ENCODE results near the gene FBXL17. TPM values are rescaled to one million over a fixed set of nuclear protein-coding genes. Genes with fewer than 3 reads are reported as not detected.
"Not testable (repeated sequence)": the region's sequence is repeated elsewhere in the genome, so short reads cannot be mapped to it uniquely, and the experiment has no call there.

Gene FBXL17
- total RNA-seq, result 10 to 100 TPM; 13.5 to 17.4 TPM

GRCh38 chr5:108381954-108382783 is at the start of gene FBXL17:
TSS of gene FBXL17 (minus strand) at chr5:108382098.
- no peaks in the 10 kb centered on the region for H3K27me3 Mint-ChIP-seq
- H3K9me3 Mint-ChIP-seq, result peaks cover 2% of the 10 kb centered on the region
- H3K27ac Mint-ChIP-seq, result peak within 1 kb of the TSS; percentile 96
- H3K36me3 Mint-ChIP-seq, result peaks cover 15% of the 10 kb centered on the region
- ATAC-seq (ENCODE audit: low read depth), result peak; percentile 78
- peaks cover 20% of the 10 kb centered on the region for H3K4me1 Mint-ChIP-seq
- POLR2A ChIA-PET, result interaction anchor here (0.6 to 3.2 kb wide), 9 partner anchors 10 to 1313 kb away, joined by 3 to 8 read pairs (median 3); partner anchors contain the start of genes MAN2A1 and PJA2
- DNase-seq, result peak; percentile 92
- peak within 1 kb of the TSS; percentile 92 for H3K4me3 Mint-ChIP-seq

GRCh38 chr5:108430931-108431608 is 49.2 kb upstream of the FBXL17 start:
- Mint-ChIP-seq H3K9me3 (no peaks in the 10 kb centered on the region), H3K27me3 (peaks cover 7% of the 10 kb centered on the region), H3K4me1 (no peaks in the 10 kb centered on the region), H3K36me3 (no peaks in the 10 kb centered on the region), H3K4me3 (no peak overlapping the region), H3K27ac (no peak overlapping the region)
- POLR2A ChIA-PET, result no interaction called here
- DNase-seq (no peak), ATAC-seq (ENCODE audit: low read depth) (no peak)

- Mint-ChIP-seq H3K4me1 (no peaks in the 10 kb centered on the region), H3K36me3 (no peaks in the 10 kb centered on the region), H3K4me3 (no peak overlapping the region), H3K27ac (no peak overlapping the region), H3K27me3 (peaks cover 2% of the 10 kb centered on the region), H3K9me3 (no peaks in the 10 kb centered on the region)
- POLR2A ChIA-PET, result no interaction called here
- ATAC-seq (ENCODE audit: low read depth) (no peak), DNase-seq (no peak)
Measured at GRCh38 chr5:108421713-108422112, 39.8 kb upstream of the FBXL17 start.

GRCh38 chr5:108420755-108421154 is 38.9 kb upstream of the FBXL17 start:
- ATAC-seq (ENCODE audit: low read depth) (no peak), DNase-seq (no peak)
- Mint-ChIP-seq H3K9me3 (no peaks in the 10 kb centered on the region), H3K27me3 (peaks cover 2% of the 10 kb centered on the region), H3K36me3 (no peaks in the 10 kb centered on the region), H3K4me1 (no peaks in the 10 kb centered on the region), H3K4me3 (no peak overlapping the region), H3K27ac (no peak overlapping the region)
- POLR2A ChIA-PET, result no interaction called here

DNA sequence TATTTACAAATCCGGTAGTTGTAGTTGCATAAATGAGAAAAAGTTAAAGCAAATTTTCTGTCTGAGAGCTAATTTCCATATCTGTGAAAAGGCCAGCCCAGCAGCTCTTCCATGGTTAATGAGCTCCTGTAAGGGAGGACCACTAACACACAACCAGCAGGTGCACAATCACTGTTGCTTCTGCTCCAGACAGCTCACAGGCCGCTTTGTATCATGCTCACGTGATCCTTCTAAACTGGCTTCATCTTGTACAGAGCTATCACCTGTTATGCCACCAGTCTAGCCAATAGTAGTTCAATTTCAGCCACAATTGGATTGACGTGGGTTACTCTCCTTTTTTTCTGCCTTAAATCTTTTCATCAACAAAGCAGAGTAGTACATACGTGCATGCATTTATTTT is 38.3 kb upstream of the FBXL17 start:
- ATAC-seq (ENCODE audit: low read depth) (no peak), DNase-seq (no peak)
- H3K27me3 Mint-ChIP-seq, result peaks cover 1% of the 10 kb centered on the region
- no peaks in the 10 kb centered on the region for H3K4me1 Mint-ChIP-seq
- POLR2A ChIA-PET, result no interaction called here
- no peaks in the 10 kb centered on the region for H3K9me3 Mint-ChIP-seq
- H3K4me3 Mint-ChIP-seq, result no peak overlapping the region
- no peaks in the 10 kb centered on the region for H3K36me3 Mint-ChIP-seq
- H3K27ac Mint-ChIP-seq, result no peak overlapping the region

GRCh38 chr5:108418197-108418596 is 36.3 kb upstream of the FBXL17 start:
- POLR2A ChIA-PET, result no interaction called here
- Mint-ChIP-seq H3K27me3 (peaks cover 1% of the 10 kb centered on the region), H3K9me3 (no peaks in the 10 kb centered on the region), H3K4me3 (no peak overlapping the region), H3K4me1 (no peaks in the 10 kb centered on the region), H3K36me3 (no peaks in the 10 kb centered on the region), H3K27ac (no peak overlapping the region)
- DNase-seq, result no peak
- ATAC-seq (ENCODE audit: low read depth), result no peak

DNA sequence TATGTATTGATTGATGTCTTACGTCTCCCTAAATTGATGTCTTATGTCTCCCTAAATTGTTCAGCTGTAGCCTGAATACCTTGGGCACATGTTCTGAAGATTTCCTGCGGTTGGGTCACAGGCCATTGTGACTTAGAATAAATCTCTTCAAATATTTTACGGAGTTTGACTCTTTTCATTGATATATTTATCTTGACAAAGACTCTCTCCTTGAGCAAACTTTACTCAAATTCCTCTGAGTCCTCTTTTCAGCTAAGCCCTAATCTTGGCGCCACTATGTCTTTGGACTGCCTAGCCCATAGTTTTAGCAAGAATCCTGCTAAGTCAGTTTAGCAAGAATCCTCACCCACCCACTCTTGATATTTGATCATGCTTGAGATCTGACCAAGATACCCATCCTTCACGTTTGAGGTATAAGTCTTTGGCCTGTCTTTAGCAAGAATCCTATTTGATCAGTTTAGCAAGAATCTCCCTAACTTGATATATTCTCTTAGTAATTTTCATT is 35.3 kb upstream of the FBXL17 start:
- no peaks in the 10 kb centered on the region for H3K36me3 Mint-ChIP-seq
- peaks cover 3% of the 10 kb centered on the region for H3K27me3 Mint-ChIP-seq
- no peaks in the 10 kb centered on the region for H3K4me1 Mint-ChIP-seq
- no peak for ATAC-seq (ENCODE audit: low read depth)
- no peaks in the 10 kb centered on the region for H3K9me3 Mint-ChIP-seq
- no peak for DNase-seq
- no peak overlapping the region for H3K4me3 Mint-ChIP-seq
- H3K27ac Mint-ChIP-seq, result no peak overlapping the region
- POLR2A ChIA-PET, result no interaction called here

GRCh38 chr5:108415726-108416125 is 33.8 kb upstream of the FBXL17 start:
- ATAC-seq (ENCODE audit: low read depth) (no peak), DNase-seq (no peak)
- Mint-ChIP-seq H3K4me1 (no peaks in the 10 kb centered on the region), H3K9me3 (no peaks in the 10 kb centered on the region), H3K4me3 (no peak overlapping the region), H3K27ac (no peak overlapping the region), H3K36me3 (no peaks in the 10 kb centered on the region), H3K27me3 (peaks cover 5% of the 10 kb centered on the region)
- POLR2A ChIA-PET, result no interaction called here

DNA sequence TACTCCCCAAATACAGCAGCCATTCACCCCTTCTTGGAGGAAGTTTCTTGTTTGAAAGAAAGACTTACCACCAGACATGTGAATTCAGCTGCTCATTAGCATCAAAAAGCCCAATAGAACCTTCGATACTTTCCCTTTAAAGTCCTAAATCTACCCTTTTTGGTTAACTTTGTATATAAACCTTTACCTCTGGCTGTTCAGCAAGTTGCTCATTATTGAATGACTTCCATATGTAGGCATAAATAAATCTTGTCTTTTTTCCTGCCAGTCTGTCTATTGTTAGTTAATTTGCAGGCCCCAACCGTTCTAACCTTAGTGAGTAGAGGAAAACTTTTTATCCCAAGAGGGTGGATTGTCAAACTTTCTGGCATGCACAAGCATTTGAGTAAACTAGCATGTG is 27.9 kb upstream of the FBXL17 start:
- Mint-ChIP-seq H3K9me3 (peaks cover 3% of the 10 kb centered on the region), H3K4me3 (no peak overlapping the region), H3K27me3 (peaks cover 3% of the 10 kb centered on the region), H3K36me3 (no peaks in the 10 kb centered on the region), H3K27ac (no peak overlapping the region), H3K4me1 (no peaks in the 10 kb centered on the region)
- ATAC-seq (ENCODE audit: low read depth), result no peak
- no peak for DNase-seq
- POLR2A ChIA-PET, result no interaction called here

- H3K4me1 Mint-ChIP-seq; H3K4me3 Mint-ChIP-seq; H3K36me3 Mint-ChIP-seq; DNase-seq; H3K9me3 Mint-ChIP-seq; ATAC-seq (ENCODE audit: low read depth); H3K27ac Mint-ChIP-seq; H3K27me3 Mint-ChIP-seq; POLR2A ChIA-PET: not testable (repeated sequence)
Measured at GRCh38 chr5:108405201-108405600, 23.3 kb upstream of the FBXL17 start.

- POLR2A ChIA-PET, result interaction anchor here (0.9 kb wide), 1 partner anchor 16 kb away, joined by 3 read pairs; no protein-coding TSS in a partner anchor
- H3K4me1 Mint-ChIP-seq, result no peaks in the 10 kb centered on the region
- no peaks in the 10 kb centered on the region for H3K36me3 Mint-ChIP-seq
- no peak overlapping the region for H3K4me3 Mint-ChIP-seq
- DNase-seq (no peak), ATAC-seq (ENCODE audit: low read depth) (no peak)
- peaks cover 5% of the 10 kb centered on the region for H3K9me3 Mint-ChIP-seq
- H3K27me3 Mint-ChIP-seq, result peaks cover 2% of the 10 kb centered on the region
- no peak overlapping the region for H3K27ac Mint-ChIP-seq
Measured at GRCh38 chr5:108398964-108399363, 17.1 kb upstream of the FBXL17 start.

DNA sequence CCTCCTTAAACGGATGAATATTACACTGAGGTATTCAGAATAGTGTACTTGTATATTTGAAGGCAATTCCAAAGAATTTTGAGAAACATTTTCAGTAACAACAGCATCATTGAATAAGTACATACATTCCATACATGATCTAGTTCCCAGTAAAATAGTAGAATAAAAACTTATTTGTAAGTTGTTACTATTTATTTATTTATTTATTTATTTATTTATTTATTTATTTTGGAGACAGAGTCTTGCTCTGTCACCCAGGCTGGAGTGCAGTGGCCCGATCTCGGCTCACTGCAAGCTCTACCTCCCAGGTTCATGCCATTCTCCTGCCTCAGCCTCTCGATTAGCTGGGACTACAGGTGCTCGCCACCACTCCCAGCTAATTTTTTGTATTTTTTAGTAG is 14.9 kb upstream of the FBXL17 start:
- H3K9me3 Mint-ChIP-seq; H3K4me3 Mint-ChIP-seq; DNase-seq; ATAC-seq (ENCODE audit: low read depth); H3K27ac Mint-ChIP-seq; POLR2A ChIA-PET; H3K27me3 Mint-ChIP-seq; H3K4me1 Mint-ChIP-seq; H3K36me3 Mint-ChIP-seq: not testable (repeated sequence)

- ATAC-seq (ENCODE audit: low read depth) (no peak), DNase-seq (no peak)
- no peak overlapping the region for H3K4me3 Mint-ChIP-seq
- no peaks in the 10 kb centered on the region for H3K27me3 Mint-ChIP-seq
- no peak overlapping the region for H3K27ac Mint-ChIP-seq
- peaks cover 6% of the 10 kb centered on the region for H3K4me1 Mint-ChIP-seq
- POLR2A ChIA-PET, result interaction anchor here (0.6 kb wide), 1 partner anchor 11 kb away, joined by 4 read pairs; no protein-coding TSS in a partner anchor
- H3K36me3 Mint-ChIP-seq, result peaks cover 1% of the 10 kb centered on the region
- H3K9me3 Mint-ChIP-seq, result no peaks in the 10 kb centered on the region
Measured at GRCh38 chr5:108387758-108388157, 5.9 kb upstream of the FBXL17 start.

All from activated naive CD8-positive, alpha-beta T cell treated with anti-CD3 and anti-CD28 coated beads, Interleukin-2, amount 10 ng/mL, durations not matched to agents 7 days and 5 days (primary cell).